ENCODE measurements around the gene SH3PXD2A. TPM values are rescaled to one million over a fixed set of nuclear protein-coding genes. Genes with fewer than 3 reads are reported as not detected.

The SH3PXD2A gene
- total and polyA plus RNA-seq, 10 of the 15 experiments (the other 5 are each of a cell fraction or from before 2014, with no cell fraction given), result 0.63 to 14.0 (median 4.4) TPM

GRCh38 chr10:103781329-103782061 is 73.9 kb downstream of the SH3PXD2A start (continued):
- TF ChIP-seq, protein P1, sequence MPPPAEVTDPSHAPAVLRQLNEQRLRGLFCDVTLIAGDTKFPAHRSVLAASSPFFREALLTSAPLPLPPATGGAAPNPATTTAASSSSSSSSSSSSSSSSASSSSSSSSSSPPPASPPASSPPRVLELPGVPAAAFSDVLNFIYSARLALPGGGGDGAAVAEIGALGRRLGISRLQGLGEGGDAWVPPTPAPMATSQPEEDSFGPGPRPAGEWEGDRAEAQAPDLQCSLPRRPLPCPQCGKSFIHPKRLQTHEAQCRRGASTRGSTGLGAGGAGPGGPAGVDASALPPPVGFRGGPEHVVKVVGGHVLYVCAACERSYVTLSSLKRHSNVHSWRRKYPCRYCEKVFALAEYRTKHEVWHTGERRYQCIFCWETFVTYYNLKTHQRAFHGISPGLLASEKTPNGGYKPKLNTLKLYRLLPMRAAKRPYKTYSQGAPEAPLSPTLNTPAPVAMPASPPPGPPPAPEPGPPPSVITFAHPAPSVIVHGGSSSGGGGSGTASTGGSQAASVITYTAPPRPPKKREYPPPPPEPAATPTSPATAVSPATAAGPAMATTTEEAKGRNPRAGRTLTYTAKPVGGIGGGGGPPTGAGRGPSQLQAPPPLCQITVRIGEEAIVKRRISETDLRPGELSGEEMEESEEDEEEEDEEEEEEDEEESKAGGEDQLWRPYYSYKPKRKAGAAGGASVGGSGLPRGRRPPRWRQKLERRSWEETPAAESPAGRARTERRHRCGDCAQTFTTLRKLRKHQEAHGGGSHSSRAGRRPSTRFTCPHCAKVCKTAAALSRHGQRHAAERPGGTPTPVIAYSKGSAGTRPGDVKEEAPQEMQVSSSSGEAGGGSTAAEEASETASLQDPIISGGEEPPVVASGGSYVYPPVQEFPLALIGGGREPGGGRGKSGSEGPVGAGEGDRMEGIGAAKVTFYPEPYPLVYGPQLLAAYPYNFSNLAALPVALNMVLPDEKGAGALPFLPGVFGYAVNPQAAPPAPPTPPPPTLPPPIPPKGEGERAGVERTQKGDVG (CRISPR knock-in tag; IDR thresholded peaks at IDR 0.05), result no peak
- TF ChIP-seq SMC3 (IDR thresholded peaks at IDR 0.05; ENCODE audit: borderline replicate concordance, low read length), result 0 out of 2 replicates have a peak, but pooled peaks have one; percentile 15
- TF ChIP-seq IKZF2 (IDR thresholded peaks at IDR 0.05), result no peak

GRCh38 chr10:103780242-103781149 is 74.9 kb downstream of the SH3PXD2A start:
- H3K27ac ChIP-seq (ENCODE audit: control insufficient read depth, insufficient read depth), result no peak overlapping the region
- ATAC-seq, result no peak
- in situ Hi-C loops (cut with MboI) (no loop called here), intact Hi-C loops (cut with micrococcal nuclease; ENCODE audit: unreplicated experiment) (no loop called here)
- no peak overlapping the region for H2AFZ ChIP-seq (ENCODE audit: control insufficient read depth, low read depth, low read length)
- H3K9ac ChIP-seq (ENCODE audit: control insufficient read depth, insufficient read depth, low read length), result no peak overlapping the region
- no TSS peak for BruUV-seq (replicated peaks)
- POLR2A ChIA-PET, result interaction anchor here (0.5 kb wide), 1 partner anchor 27 kb away, joined by 5 read pairs; no protein-coding TSS in a partner anchor
- H3K9me3 ChIP-seq (replicated peaks; ENCODE audit: control insufficient read depth, insufficient read depth, low read length), result no peaks in the 10 kb centered on the region
- H3K4me3 ChIP-seq, result no peak overlapping the region
- no peak for FAIRE-seq
- DNase-seq (ENCODE audit: low read depth, low spot score), result no peak
- WGBS (ENCODE audit: insufficient coverage, insufficient replicate concordance, low lambda C conversion rate, missing lambda C conversion rate), result 31% methylated on average over 8 of the region's 8 CpGs
- H3K4me2 ChIP-seq (ENCODE audit: control insufficient read depth, insufficient read depth), result no peak overlapping the region
- H3K36me3 ChIP-seq (ENCODE audit: control insufficient read depth in 2 of 2, insufficient read depth in 2 of 2, low read length in 1 of 2), result no peaks in the 10 kb centered on the region
- H4K20me1 ChIP-seq (ENCODE audit: control insufficient read depth, insufficient read depth), result no peaks in the 10 kb centered on the region
- H3K4me1 ChIP-seq (ENCODE audit: control insufficient read depth, insufficient read depth, low read length), result peaks cover 7% of the 10 kb centered on the region
- H3K27me3 ChIP-seq (replicated peaks in 1 of 2; ENCODE audit: control insufficient read depth in 2 of 2, insufficient read depth in 2 of 2, low read length in 1 of 2), result peaks cover 2% of the 10 kb centered on the region in 2 experiments; a peak in 3 of 4 replicates
- RAD21 ChIA-PET (ENCODE audit: unreplicated experiment), result interaction anchor here (0.6 to 1.6 kb wide), 3 partner anchors 33 to 68 kb away, joined by 4 to 5 read pairs (median 4); no protein-coding TSS in a partner anchor
- CTCF ChIA-PET, result interaction anchor here (1.1 to 2.1 kb wide), 6 partner anchors 15 to 95 kb away, joined by 3 to 8 read pairs (median 4); no protein-coding TSS in a partner anchor
- no peaks in the 10 kb centered on the region for H3K79me2 ChIP-seq (ENCODE audit: control insufficient read depth, insufficient read depth, low read length)
- SMC1A ChIA-PET (ENCODE audit: uncharacterized antibody, unreplicated experiment), result interaction anchor here (1.0 kb wide), 1 partner anchor 336 kb away, joined by 3 read pairs; no protein-coding TSS in a partner anchor
- TF ChIP-seq REST (IDR thresholded peaks at IDR 0.05; ENCODE audit: low read depth, low read length) (no peak), MEF2B (IDR thresholded peaks at IDR 0.05; ENCODE audit: partially characterized antibody, poor library complexity, severe bottlenecking) (no peak), RAD51 (IDR thresholded peaks at IDR 0.05) (no peak), ZNF592 (IDR thresholded peaks at IDR 0.05) (no peak)

Data from GM12878 (cell line).